ENCODE results near the gene EMILIN2. TPM values are rescaled to one million over a fixed set of nuclear protein-coding genes. Genes with fewer than 3 reads are reported as not detected.
A peak's percentile ranks its signal among the peaks of the same experiment; 100 is the strongest.

Gene EMILIN2
- total and polyA plus RNA-seq, 4 donors: 0.58 to 4.6 (median 1.8) TPM

DNA sequence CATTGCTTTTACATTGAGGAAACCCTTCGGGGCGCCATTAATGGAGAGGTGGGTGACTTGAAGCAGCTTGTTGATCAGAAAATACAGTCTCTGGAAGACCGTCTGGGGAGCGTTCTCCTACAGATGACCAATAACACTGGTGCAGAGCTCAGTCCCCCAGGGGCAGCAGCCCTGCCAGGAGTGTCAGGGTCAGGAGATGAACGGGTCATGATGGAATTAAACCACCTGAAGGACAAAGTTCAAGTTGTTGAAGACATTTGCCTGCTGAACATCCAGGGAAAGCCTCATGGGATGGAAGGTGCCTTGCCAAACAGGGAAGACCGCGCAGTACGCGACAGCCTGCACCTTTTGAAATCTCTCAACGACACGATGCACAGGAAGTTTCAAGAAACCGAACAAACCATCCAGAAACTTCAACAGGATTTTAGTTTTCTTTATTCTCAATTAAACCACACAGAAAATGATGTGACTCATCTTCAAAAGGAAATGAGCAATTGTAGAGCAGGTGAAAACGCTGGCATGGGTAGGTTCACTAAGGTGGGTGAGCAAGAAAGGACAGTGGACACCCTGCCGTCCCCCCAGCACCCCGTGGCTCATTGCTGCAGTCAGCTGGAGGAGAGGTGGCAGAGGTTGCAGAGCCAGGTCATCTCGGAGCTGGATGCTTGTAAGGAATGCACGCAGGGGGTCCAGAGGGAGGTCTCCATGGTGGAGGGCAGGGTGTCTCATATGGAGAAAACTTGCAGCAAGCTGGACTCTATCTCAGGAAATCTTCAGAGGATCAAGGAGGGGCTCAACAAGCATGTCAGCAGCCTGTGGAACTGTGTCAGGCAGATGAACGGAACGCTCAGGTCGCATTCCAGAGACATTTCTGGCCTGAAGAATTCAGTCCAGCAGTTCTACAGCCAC, 45.0 kb downstream of the EMILIN2 start:
- DNase-seq (ENCODE audit: low spot score): peak; percentile 29
- no peak overlapping the region for H3K9ac ChIP-seq (ENCODE audit: low read depth in 1 of 2, low read length in 2 of 2)
- H3K4me3 ChIP-seq (ENCODE audit: low read depth in 1 of 3, low read length in 3 of 3): no peak overlapping the region
- no peaks in the 10 kb centered on the region for H3K36me3 ChIP-seq (ENCODE audit: control insufficient read depth in 4 of 4, insufficient read depth in 3 of 4, low read depth in 1 of 4, low read length in 3 of 4)
- H3K4me1 ChIP-seq (ENCODE audit: control insufficient read depth in 4 of 4, insufficient read depth in 4 of 4, low read length in 3 of 4): no peaks in the 10 kb centered on the region
- no peak overlapping the region for H3K27ac ChIP-seq (ENCODE audit: low read depth in 1 of 2, low read length in 2 of 2)
- no peaks in the 10 kb centered on the region for H3K9me3 ChIP-seq (ENCODE audit: control insufficient read depth in 4 of 4, low read length in 3 of 4)
- WGBS: 82% methylated on average over 20 of the region's 20 CpGs
- TF ChIP-seq EGR1 (IDR thresholded peaks at IDR 0.05; ENCODE audit: low read depth in 2 of 2) (no peak), TAF1 (conservative IDR thresholded peaks at IDR 0.05) (no peak), JUND (IDR thresholded peaks at IDR 0.05) (no peak), NR2F2 (IDR thresholded peaks at IDR 0.05) (no peak), SP1 (IDR thresholded peaks at IDR 0.05) (no peak), RAD21 (IDR thresholded peaks at IDR 0.05) (no peak), FOXA2 (IDR thresholded peaks at IDR 0.05) (no peak), FOXA1 (IDR thresholded peaks at IDR 0.05) (no peak), RXRA (IDR thresholded peaks at IDR 0.05) (no peak), GABPA (IDR thresholded peaks at IDR 0.05 in 1 of 2, conservative IDR thresholded peaks at IDR 0.05 in 1 of 2) (no peak), HNF4G (IDR thresholded peaks at IDR 0.05) (no peak), HNF4A (conservative IDR thresholded peaks at IDR 0.05) (no peak), YY1 (IDR thresholded peaks at IDR 0.05) (no peak)
- TF ChIP-seq, protein P1, sequence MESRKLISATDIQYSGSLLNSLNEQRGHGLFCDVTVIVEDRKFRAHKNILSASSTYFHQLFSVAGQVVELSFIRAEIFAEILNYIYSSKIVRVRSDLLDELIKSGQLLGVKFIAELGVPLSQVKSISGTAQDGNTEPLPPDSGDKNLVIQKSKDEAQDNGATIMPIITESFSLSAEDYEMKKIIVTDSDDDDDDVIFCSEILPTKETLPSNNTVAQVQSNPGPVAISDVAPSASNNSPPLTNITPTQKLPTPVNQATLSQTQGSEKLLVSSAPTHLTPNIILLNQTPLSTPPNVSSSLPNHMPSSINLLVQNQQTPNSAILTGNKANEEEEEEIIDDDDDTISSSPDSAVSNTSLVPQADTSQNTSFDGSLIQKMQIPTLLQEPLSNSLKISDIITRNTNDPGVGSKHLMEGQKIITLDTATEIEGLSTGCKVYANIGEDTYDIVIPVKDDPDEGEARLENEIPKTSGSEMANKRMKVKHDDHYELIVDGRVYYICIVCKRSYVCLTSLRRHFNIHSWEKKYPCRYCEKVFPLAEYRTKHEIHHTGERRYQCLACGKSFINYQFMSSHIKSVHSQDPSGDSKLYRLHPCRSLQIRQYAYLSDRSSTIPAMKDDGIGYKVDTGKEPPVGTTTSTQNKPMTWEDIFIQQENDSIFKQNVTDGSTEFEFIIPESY (IDR thresholded peaks at IDR 0.05): no peak
- TF ChIP-seq, protein P2, sequence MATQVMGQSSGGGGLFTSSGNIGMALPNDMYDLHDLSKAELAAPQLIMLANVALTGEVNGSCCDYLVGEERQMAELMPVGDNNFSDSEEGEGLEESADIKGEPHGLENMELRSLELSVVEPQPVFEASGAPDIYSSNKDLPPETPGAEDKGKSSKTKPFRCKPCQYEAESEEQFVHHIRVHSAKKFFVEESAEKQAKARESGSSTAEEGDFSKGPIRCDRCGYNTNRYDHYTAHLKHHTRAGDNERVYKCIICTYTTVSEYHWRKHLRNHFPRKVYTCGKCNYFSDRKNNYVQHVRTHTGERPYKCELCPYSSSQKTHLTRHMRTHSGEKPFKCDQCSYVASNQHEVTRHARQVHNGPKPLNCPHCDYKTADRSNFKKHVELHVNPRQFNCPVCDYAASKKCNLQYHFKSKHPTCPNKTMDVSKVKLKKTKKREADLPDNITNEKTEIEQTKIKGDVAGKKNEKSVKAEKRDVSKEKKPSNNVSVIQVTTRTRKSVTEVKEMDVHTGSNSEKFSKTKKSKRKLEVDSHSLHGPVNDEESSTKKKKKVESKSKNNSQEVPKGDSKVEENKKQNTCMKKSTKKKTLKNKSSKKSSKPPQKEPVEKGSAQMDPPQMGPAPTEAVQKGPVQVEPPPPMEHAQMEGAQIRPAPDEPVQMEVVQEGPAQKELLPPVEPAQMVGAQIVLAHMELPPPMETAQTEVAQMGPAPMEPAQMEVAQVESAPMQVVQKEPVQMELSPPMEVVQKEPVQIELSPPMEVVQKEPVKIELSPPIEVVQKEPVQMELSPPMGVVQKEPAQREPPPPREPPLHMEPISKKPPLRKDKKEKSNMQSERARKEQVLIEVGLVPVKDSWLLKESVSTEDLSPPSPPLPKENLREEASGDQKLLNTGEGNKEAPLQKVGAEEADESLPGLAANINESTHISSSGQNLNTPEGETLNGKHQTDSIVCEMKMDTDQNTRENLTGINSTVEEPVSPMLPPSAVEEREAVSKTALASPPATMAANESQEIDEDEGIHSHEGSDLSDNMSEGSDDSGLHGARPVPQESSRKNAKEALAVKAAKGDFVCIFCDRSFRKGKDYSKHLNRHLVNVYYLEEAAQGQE (IDR thresholded peaks at IDR 0.05): no peak
- TF ChIP-seq, protein P3, sequence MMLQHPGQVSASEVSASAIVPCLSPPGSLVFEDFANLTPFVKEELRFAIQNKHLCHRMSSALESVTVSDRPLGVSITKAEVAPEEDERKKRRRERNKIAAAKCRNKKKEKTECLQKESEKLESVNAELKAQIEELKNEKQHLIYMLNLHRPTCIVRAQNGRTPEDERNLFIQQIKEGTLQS (IDR thresholded peaks at IDR 0.05): no peak
- TF ChIP-seq, protein P4, sequence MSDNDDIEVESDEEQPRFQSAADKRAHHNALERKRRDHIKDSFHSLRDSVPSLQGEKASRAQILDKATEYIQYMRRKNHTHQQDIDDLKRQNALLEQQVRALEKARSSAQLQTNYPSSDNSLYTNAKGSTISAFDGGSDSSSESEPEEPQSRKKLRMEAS (IDR thresholded peaks at IDR 0.05): no peak
- TF ChIP-seq, protein P5, sequence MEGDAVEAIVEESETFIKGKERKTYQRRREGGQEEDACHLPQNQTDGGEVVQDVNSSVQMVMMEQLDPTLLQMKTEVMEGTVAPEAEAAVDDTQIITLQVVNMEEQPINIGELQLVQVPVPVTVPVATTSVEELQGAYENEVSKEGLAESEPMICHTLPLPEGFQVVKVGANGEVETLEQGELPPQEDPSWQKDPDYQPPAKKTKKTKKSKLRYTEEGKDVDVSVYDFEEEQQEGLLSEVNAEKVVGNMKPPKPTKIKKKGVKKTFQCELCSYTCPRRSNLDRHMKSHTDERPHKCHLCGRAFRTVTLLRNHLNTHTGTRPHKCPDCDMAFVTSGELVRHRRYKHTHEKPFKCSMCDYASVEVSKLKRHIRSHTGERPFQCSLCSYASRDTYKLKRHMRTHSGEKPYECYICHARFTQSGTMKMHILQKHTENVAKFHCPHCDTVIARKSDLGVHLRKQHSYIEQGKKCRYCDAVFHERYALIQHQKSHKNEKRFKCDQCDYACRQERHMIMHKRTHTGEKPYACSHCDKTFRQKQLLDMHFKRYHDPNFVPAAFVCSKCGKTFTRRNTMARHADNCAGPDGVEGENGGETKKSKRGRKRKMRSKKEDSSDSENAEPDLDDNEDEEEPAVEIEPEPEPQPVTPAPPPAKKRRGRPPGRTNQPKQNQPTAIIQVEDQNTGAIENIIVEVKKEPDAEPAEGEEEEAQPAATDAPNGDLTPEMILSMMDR (IDR thresholded peaks at IDR 0.05; ENCODE audit: low read depth, low read length, missing input control): no peak
- no peaks in the 10 kb centered on the region for H3K27me3 ChIP-seq (ENCODE audit: control insufficient read depth in 4 of 4, insufficient read depth in 4 of 4, low read length in 3 of 4)
